Kidney (tissue), 14 donors: ENCODE results near the gene MITF. TPM values are rescaled to one million over a fixed set of nuclear protein-coding genes. Genes with fewer than 3 reads are reported as not detected.

Source experiments
- DNase-seq, 5 donors: peaks; one replicate each; pipeline ENCODE4 v3.0.0-alpha.2; 2013 to 2020
- FAIRE-seq: peaks from 2 replicates; lab custom pipeline; 2012; peaks lifted over from hg19 to GRCh38; lab: Jason Lieb, UNC
- H3K27ac ChIP-seq, 2 donors: one replicate each; pipeline ENCODE4 v1.7.0; 2013; ENCODE audit warnings: low read depth in 2 of 2, low read length in 2 of 2, inconsistent platforms in 1 of 2
- H3K27me3 ChIP-seq: one replicate; pipeline ENCODE4 v1.7.1; 2013; ENCODE audit warnings: low read length, inconsistent platforms; ENCODE audit not compliant: control insufficient read depth, insufficient read depth
- H3K36me3 ChIP-seq, 3 donors: one replicate each; pipeline versions ENCODE4 v1.7.0 to v1.7.1; 2013; ENCODE audit warnings: low read length in 3 of 3, control low read depth in 1 of 3, inconsistent platforms in 1 of 3; ENCODE audit not compliant: insufficient read depth in 3 of 3, control insufficient read depth in 2 of 3
- H3K4me1 ChIP-seq, 3 donors: one replicate each; pipeline versions ENCODE4 v1.7.0 to v1.7.1; 2013; ENCODE audit warnings: low read length in 3 of 3, inconsistent platforms in 1 of 3, low read depth in 1 of 3; ENCODE audit not compliant: control insufficient read depth in 2 of 3, insufficient read depth in 2 of 3
- H3K4me3 ChIP-seq, 3 donors: one replicate each; pipeline versions ENCODE4 v1.7.0 to v1.8.1; 2013; ENCODE audit warnings: low read length in 3 of 3, control low read depth in 1 of 3, inconsistent platforms in 1 of 3
- H3K9ac ChIP-seq, 3 donors: one replicate each; pipeline versions ENCODE4 v1.7.0 to v1.7.1; 2013; ENCODE audit warnings: low read length in 3 of 3, control low read depth in 1 of 3, inconsistent platforms in 1 of 3
- H3K9me3 ChIP-seq, 3 donors: one replicate each; pipeline versions ENCODE4 v1.7.0 to v1.7.1; 2013; ENCODE audit warnings: low read length in 3 of 3, control low read depth in 1 of 3, inconsistent platforms in 1 of 3; ENCODE audit not compliant: control insufficient read depth in 2 of 3, insufficient read depth in 1 of 3
- CTCF ChIP-seq: IDR thresholded peaks from 3 replicates; pipeline ENCODE4 v1.5.1; 2012; ENCODE audit warnings: mild to moderate bottlenecking, moderate library complexity, borderline replicate concordance; ENCODE audit not compliant: insufficient read depth; ENCODE audit errors: extremely low read depth
- intact Hi-C: fragments of 100-400 bp; cut with DNase I; formaldehyde crosslinking; loops from one replicate; pipeline ENCODE4 v1.11.1; 2022
- polyA plus RNA-seq: library from polyadenylated mRNA; stranded (reverse); fragments of 350-450 nt; fragmentation: Illumina TruSeq; extraction: RNeasy Lipid Tissue Mini Kit (QIAGEN cat#74804); gene quantifications from one replicate; pipeline ENCODE4 v1.2.3, GENCODE V29; 2014; ENCODE audit warnings: low read depth, low replicate concordance; ENCODE audit not compliant: insufficient read depth
- total RNA-seq: library from RNA; stranded (reverse); fragmentation: NEBNext Ultra II Directional; extraction: Animal tissue kit (Norgen Biotek cat#: 25700); gene quantifications from one replicate; pipeline ENCODE4 v1.2.1, GENCODE V29; 2021
- donor health status: control.
- donor health status: control.
- donor health status: control.
- donor health status: control.
- donor health status: control.
- donor health status: DM: yes; HTN: yes; CAD: no.
- donor health status: Normal renal cell carcinoma (clear cell type).

The MITF gene
- total and polyA plus RNA-seq, 2 donors from 2014 or later: 14.1 to 52.6 TPM

GRCh38 chr3:69865925-69866679, 126.8 kb downstream of the MITF start:
- Histone ChIP-seq H3K27ac (peak overlapping the region; percentile 69 to 81), H3K36me3 (no peaks in the 10 kb centered on the region), H3K4me1 (peaks cover 0 to 16% (median 14%) of the 10 kb centered on the region in 3 donors), H3K9me3 (no peaks in the 10 kb centered on the region), H3K4me3 (peak overlapping the region; percentile 50 to 82 (median 62)), H3K9ac (peak overlapping the region; percentile 21 to 82 (median 61)), H3K27me3 (no peaks in the 10 kb centered on the region)
- intact Hi-C loops: no loop called here
- no peak for FAIRE-seq
- DNase-seq: peak; percentile 62 to 80 (median 74)
- TF ChIP-seq CTCF: no peak

GRCh38 chr3:69866988-69867720, 127.9 kb downstream of the MITF start:
- FAIRE-seq (peak; percentile 96), DNase-seq (peak in 2 of 5 donors; percentile 73 to 80)
- Histone ChIP-seq H3K27ac (peak overlapping the region; percentile 69 to 81), H3K27me3 (no peaks in the 10 kb centered on the region), H3K4me3 (peak overlapping the region; percentile 50 to 82 (median 62)), H3K9ac (peak overlapping the region in 2 of 3 donors; percentile 21 to 82), H3K9me3 (no peaks in the 10 kb centered on the region), H3K36me3 (no peaks in the 10 kb centered on the region), H3K4me1 (peaks cover 0 to 23% (median 19%) of the 10 kb centered on the region in 3 donors)
- intact Hi-C loops: no loop called here
- TF ChIP-seq CTCF: no peak

GRCh38 chr3:69867941-69868505, 128.8 kb downstream of the MITF start:
- H3K27ac ChIP-seq: peak overlapping the region in 1 of 2 donors; percentile 54
- no peak for FAIRE-seq
- H3K36me3 ChIP-seq: no peaks in the 10 kb centered on the region
- TF ChIP-seq CTCF: no peak
- H3K4me3 ChIP-seq: peak overlapping the region; percentile 8 to 82 (median 62)
- peak in 1 of 5 donors; percentile 19 for DNase-seq
- peaks cover 0 to 23% (median 19%) of the 10 kb centered on the region in 3 donors for H3K4me1 ChIP-seq
- H3K9me3 ChIP-seq: no peaks in the 10 kb centered on the region
- intact Hi-C loops: no loop called here
- H3K27me3 ChIP-seq: no peaks in the 10 kb centered on the region
- peak overlapping the region in 1 of 3 donors; percentile 14 for H3K9ac ChIP-seq
